GM12874 (cell line): ENCODE results near the gene COL4A2.

Experiments
- TF ChIP-seq, protein P1 (sequence below): IDR thresholded peaks from 2 replicates; pipeline ENCODE4 v1.5.1; 2011; ENCODE audit warnings: low read depth, mild to moderate bottlenecking, control low read depth, low read length, moderate library complexity; ENCODE audit not compliant: insufficient read depth

COL4A2 gene

DNA sequence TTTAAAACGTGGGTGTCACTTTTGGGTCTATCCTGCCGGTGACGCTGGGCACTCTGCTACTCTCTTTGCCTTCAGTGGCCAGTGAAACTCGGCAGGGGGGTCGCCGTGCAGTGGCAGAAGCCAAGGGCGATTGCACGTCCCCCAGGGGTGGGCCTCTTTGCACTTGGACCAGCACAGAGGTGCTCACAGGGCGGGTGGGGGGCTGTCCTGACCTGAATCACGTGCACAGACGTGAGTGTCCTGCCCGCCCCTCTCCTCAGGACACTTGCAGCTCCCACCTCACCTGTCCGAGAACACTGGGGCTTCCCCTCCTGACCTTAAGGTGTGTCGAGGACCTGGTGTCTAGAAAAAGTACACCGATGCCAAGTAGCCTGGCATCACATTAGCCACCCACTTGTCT, 16.3 kb upstream of the COL4A2 start:
- TF ChIP-seq, protein P1, sequence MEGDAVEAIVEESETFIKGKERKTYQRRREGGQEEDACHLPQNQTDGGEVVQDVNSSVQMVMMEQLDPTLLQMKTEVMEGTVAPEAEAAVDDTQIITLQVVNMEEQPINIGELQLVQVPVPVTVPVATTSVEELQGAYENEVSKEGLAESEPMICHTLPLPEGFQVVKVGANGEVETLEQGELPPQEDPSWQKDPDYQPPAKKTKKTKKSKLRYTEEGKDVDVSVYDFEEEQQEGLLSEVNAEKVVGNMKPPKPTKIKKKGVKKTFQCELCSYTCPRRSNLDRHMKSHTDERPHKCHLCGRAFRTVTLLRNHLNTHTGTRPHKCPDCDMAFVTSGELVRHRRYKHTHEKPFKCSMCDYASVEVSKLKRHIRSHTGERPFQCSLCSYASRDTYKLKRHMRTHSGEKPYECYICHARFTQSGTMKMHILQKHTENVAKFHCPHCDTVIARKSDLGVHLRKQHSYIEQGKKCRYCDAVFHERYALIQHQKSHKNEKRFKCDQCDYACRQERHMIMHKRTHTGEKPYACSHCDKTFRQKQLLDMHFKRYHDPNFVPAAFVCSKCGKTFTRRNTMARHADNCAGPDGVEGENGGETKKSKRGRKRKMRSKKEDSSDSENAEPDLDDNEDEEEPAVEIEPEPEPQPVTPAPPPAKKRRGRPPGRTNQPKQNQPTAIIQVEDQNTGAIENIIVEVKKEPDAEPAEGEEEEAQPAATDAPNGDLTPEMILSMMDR, result no peak

DNA sequence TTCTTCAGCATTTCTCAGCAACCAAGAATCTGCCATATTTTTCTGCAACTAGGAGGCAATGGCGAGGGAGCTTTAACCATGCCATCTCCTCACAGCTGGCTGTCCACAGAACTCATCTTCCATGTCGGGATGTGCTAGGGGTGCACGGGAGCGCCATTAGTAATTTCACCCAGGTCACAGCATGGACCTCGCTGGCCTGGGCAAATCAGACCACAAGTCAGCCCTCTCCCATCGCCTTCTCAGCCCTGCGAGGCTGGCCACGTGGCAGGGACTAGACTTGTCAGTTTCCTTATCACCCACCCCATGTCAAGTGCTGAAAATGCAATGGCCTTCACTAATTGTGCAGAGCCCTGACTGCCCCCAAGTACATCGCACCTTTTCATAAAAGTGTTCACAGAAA, 15.8 kb upstream of the COL4A2 start:
- TF ChIP-seq, protein P1, result no peak

DNA sequence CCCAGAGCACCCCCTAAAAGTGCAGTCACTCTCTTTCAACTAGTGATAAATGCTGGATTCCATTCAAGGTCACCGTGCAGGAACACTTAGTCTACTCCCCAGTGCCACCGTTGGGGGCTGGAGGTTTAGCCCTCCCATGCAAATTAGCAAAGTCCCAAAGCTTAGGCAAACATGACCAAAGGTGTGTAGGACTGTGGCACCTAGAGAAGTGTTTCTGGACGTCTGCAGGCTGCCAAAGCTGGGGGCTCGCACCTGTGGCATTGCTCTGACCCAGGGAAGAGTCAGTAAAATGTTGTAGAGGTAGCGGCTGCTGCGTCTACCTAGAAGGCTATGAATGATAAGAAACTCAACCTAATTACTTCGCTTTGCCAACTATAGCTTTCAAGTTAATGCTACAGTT, 14.0 kb upstream of the COL4A2 start:
- TF ChIP-seq, protein P1, result no peak

DNA sequence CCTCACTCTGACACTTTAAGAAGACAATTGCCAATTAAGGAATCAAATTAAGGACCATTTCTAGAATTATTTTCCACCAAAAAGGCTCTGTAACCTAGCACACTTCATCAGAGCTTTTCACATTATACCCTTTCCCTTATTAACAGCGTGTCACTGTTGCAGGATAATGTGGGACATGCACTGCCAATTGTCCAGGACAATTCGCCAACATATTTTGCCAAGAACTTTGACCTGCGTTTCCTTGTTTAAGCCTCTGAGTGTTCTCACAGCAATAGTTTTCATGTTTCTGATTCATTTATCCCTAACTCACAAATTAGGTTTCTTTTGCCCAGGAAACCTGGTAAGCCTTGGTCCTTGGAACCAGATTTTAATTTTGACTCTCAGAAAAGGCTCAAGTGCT, 13.4 kb upstream of the COL4A2 start:
- TF ChIP-seq, protein P1, result no peak

DNA sequence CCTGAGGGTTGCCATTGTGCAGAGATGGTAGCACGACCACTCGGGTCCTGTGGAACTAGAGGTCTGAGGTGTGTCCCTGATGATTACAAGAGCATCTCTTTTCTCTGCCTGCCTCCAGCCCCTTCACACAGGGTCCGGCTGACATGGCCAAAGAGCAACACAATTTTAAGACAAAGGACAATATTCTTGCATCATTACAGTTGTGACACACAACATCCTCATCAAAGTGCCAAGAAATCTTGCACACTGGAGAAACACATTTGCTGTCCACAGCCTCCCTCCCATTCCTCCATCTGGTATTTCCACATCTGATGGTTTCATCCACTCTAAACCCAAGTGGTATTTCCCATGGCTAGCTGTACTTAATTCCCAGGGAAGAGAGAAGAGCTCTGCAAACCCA, 12.9 kb upstream of the COL4A2 start:
- TF ChIP-seq, protein P1, result no peak

DNA sequence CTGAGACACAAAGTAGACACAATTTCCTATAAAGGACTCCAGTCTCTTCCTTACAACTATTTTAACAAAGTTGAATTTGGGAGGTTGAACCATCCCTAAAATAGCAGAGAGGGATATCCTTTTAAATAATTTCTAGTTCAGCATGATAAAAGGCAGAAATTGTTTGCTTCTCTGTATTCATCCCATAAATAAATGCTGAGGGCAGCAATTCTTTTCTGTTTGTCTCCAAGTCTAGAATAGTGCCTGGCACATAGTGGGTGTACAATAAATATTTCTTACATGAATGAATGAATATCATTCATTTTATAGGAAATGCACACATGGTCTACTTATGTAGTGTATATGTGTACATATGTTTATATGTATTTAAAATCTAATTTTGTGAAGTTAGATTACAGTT, 12.5 kb upstream of the COL4A2 start:
- TF ChIP-seq, protein P1, result no peak

DNA sequence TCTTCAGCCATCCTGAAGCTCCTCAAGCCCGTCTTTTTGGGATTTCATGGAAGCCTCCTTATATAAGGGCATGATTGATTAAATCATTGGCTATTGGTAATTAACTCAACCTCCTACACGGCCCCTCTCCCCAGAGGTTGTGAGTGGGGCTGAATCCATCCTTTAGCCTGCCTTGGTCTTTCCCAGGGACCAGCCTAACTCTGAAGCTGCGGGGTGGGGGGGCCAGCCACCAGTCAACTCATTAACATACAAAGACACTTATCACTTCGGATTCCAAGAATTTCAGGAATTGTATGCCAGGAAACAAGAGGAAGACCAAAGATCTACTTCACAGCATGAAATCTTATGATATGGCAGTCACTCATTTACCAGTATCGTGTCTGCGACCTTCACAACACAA, 10.1 kb upstream of the COL4A2 start:
- TF ChIP-seq, protein P1, result no peak
